Activated CD4-positive, CD25-positive, alpha-beta regulatory T cell treated with anti-CD3 and anti-CD28 coated beads, Interleukin-2, amount 50 U/mL, for 16 hours (primary cell): ENCODE measurements around the gene ITIH5.
A peak's percentile ranks its signal among the peaks of the same experiment; 100 is the strongest.
"Not testable (repeated sequence)": the region's sequence is repeated elsewhere in the genome, so short reads cannot be mapped to it uniquely, and the experiment has no call there.

ENCODE experiments used
- DNase-seq: peaks from one replicate; pipeline ENCODE4 v3.0.0-alpha.2; 2020; ENCODE audit warnings: low read depth, low spot score

Gene ITIH5

GRCh38 chr10:7687228-7687907, 20.6 kb upstream of the ITIH5 start:
- peak; percentile 47 for DNase-seq

DNA sequence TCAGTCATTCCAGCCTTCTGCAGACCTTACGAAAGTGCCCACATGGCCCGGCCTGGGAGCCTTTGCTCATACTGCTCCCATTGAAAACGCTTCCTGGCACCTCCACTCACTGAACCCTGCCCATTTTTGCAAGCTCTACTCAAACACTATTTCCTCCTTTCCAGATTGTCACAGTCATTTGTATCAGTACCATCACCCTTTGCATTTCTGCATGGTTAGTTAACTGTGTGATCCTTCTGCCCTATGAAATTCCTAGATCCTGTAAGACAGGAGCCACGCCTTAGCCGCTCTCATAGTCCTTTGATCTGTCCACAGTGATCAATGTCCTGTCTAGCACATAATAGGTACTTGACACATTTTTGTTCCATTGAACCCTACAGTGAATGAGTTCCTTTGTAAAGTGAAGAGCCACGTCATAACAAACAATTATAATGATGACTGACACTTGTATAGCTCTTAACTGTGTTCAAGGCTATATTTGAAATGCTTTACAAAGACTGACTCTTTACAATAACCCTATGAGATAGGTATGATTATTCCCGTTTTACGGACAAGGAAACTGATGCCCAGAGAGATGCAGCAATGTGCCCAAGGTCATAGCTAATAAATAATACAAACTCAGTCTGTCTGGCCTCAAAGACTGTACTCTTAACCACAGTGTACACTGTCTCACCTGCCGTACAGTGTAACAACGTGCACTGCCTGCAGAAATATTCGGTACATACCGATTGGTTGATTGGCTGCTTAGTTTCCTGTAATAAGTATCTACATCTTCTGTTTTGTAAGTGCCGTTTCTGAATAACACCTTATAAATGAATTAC, 19.8 kb upstream of the ITIH5 start:
- no peak for DNase-seq

DNA sequence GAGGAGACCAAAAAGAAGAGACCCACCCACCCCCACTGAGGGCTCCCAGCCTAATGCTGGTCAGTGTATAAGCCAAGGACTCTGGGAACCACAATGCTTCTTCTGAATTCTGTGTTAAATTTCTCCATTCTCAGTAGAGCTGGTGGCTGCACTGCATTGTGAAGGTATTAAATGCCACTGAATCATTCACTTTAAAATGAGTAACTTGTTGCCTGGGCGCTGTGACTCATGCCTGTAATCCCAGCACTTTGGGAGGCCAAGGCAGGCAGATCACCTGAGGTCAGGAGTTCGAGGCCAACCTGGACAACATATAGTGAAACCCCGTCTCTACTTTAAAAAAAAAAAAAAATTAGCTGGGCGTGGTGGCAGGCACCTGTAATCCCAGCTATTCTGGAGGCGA, 13.3 kb upstream of the ITIH5 start:
- not testable (repeated sequence) for DNase-seq

DNA sequence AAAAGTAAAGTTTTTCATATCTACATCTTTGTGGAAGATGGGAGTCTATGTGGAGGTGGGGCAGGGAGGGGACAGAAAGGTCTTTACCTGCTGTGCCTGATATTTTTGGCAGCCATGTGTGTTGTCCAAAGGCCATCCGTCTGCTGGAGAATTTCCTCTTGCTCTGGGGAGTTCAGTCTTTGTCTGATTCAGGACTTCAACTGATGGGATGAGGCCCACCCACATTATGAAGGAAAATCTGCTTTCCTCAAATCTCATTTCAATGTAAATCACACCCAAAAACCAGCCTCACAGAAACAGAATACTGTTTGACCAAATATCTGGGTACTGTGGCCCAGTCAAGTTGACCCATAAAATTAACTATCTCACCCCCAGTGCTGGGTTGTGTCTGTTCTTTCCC, 12.5 kb upstream of the ITIH5 start:
- DNase-seq = no peak

DNA sequence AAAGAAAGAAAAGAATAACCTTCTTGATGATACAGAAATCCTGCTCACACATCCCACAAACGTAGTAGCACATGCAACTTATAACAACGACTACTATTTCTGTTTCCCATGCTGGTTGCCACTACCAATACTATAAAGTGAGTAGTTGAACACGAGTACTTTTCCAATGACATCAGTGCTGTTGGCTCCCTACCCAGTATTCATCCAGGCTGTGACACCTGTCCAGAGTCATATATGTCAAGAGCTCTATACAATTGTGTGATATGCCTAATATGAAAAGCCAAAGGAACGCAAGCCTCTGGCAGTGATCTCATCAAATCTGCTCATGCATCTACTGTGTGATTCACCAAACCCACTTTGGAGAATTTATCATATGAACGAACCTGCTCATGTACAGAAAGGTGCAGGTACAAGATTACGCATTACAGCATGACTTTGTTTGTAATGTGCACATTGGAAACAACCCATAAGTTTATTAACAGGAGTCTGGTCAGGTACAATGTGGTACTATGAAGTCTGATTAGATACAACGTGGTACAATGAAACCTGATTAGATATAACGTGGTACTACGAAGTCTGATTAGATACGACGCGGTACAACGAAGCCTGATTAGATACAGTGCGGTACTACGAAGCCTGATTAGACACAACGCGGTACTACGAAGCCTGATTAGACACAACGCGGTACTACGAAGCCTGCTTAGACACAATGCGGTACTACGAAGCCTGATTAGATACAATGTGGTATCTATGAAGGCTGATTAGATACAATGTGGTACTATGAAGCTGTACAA, 5.8 kb upstream of the ITIH5 start:
- DNase-seq = no peak

GRCh38 chr10:7670157-7670556, 3.4 kb upstream of the ITIH5 start:
- no peak for DNase-seq

DNA sequence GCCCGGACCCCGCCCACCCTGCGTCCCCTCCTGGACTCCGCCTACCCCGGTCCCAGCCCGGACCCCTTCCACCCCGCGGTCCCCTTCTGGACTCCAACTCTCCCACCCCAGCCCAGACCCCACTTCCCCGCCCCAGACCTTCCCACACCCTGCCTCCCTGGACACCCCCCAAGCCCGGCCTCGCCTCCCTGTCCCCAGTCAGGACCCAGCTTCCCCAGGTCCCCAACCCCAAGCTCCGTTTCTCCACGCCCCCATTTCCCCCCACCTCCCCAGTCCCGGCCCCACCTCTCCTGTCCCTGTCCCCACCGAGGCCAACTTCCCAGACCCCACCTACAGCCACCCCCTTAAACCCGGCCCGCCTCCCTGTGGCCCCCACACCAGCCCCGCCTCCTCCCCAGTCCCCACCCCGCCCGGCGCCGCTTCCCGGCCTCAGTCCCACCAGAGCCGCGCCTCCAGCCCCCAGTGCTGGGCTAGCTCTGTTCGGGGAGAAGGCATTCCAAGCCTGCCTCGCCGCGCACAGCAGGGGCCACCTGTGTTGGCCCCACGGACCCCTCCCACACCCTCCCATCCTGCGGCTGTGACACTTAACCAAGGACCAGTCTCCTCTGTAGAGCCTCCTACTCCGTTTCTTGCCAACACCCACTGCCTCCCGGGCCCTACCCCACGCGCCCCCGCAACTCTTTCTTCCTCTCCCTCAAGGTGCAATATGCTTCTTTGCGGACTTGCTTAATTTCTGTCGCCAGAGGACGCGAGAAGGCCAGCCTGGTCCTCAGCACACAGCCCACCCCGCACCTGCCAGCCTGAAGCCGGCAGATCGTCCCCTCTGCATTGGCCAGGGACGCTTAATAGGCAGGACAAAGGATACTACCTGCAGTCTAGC, 736 bp upstream of the ITIH5 start:
- no peak for DNase-seq

GRCh38 chr10:7665767-7666166, 999 bp downstream of the ITIH5 start:
- DNase-seq = no peak

- DNase-seq = no peak
Measured at GRCh38 chr10:7664707-7665106, 2.1 kb downstream of the ITIH5 start.

GRCh38 chr10:7662522-7662921, 4.2 kb downstream of the ITIH5 start:
- no peak for DNase-seq

DNA sequence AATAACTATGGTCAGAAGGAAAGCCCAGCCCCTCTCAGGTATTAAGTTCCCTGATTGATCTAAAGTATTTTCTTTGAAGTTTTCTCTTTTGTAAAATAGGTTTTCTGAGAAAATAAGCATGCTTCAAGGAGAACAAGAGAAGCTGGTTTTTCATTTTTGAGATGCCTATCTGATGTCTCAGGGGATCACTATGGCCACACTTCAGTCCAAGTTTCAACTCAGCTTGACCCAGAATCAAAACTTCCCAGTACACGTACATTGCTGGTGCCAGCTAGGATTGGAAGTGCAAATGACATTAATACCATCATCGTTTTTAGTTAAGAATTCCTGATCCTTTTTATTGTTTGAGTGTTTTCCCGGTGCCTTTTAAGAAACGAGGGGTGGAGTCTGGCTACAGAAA, 7.2 kb downstream of the ITIH5 start:
- DNase-seq = no peak

DNA sequence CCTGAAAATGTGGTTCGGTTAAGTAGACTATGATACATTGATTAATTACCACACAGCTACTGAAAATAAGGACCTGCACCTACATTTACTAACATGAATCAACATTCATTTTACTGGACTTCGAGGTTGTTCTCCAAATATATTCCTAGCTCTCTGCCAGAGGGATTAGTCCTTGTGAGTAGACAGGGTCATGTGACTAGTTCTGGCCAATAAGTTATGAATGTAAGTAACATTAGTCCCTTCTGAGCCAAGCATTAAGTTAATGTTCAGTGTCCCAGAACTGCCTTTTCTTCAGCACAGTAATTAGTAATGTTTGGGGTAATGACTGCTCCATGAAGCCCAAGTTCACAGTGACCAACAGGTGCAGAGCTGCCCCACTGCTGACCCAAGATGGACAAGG, 9.2 kb downstream of the ITIH5 start:
- no peak for DNase-seq

- DNase-seq = not testable (repeated sequence)
Measured at GRCh38 chr10:7657079-7657478, 9.7 kb downstream of the ITIH5 start.

DNA sequence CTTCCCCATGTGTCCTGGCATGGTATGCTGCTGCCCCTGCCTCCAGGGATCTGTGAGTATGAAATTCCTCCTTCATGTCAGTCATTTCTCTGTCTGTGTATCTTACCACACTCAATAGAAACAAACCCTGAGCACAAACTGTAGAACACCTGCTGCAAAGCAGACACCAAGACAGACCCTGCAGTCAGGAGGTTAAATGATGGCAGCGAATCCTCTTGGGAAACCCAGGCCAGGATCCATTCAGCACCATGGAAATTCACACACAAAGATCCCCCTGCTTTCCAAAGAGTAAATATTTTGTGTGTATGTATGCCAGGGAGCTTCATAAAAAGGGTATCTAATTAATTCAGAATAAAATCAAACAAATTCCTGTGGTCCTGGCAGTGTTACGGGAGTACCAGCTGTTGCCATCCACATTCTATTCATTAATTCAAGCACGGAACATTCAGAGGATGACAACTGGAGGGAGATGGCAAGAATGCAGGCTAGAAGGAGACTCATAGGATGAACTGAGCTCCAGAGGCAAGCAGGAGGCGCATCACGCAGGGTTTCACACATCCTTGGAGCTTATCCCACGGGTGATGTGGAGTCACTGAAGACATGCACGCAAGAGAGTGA, 14.8 kb downstream of the ITIH5 start:
- no peak for DNase-seq

DNA sequence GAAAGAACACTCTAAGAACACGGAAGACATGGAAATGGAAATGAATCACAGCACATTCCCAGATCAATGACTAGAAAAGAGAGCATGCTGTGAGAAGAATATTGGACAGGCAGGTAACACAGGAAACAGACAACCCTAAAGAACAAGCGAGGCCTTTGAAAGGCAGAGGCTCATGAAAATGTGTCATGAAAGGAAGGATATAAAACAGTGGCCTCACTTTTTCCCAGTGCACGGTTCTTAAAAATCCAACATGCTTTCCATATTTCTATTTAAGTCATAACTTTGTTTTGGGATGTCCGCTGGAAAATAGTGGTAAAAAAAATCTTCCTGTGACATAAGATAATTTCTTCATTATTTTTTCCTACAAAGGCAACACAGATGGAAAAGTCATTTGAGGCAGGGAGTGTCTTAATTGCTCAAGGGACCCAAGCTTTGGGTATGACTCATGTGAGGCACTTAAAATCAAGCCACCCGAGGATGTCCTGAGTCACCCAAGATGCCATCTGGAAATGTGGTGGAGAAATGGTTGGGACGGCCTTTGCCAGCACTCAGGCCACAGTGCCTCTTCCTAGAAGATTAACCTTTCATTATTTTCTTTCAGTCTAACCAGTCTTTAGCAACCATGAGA, 17.0 kb downstream of the ITIH5 start:
- DNase-seq = no peak

DNA sequence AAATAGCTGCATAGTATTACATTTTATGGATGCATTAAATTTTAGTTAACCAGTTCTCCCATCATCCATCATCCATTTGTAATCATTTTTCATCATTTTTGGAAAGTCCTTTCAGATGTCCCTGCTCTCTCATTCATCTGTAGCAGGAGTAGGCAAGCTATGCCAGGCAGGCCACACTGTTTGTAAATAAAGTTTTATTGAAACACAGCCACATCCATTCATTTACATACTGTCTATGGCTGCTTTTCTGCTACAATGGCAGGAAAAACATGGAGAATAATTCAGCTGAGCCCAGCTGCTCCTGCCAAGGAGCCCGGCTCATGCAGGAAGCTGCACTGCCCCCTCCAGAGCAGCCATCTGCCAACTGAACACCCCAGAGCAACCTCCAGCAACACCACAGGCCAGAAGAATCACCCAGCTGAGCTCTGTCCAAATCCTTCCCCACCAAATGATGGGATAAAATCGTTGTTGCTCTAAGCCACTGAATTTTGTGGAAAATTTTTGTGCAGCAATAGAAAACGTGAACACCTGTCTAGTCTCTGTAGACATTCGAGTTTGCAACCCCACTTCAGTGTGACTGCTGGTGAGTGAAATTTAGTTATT, 19.6 kb downstream of the ITIH5 start:
- DNase-seq = no peak

GRCh38 chr10:7642491-7643011, 24.2 kb downstream of the ITIH5 start:
- no peak for DNase-seq

- no peak for DNase-seq
Measured at GRCh38 chr10:7635408-7636125, 31.2 kb downstream of the ITIH5 start.
